Panc1 (cell line): ENCODE data around the gene CHL1. TPM values are rescaled to one million over a fixed set of nuclear protein-coding genes. Genes with fewer than 3 reads are reported as not detected.

Experiments used
- ATAC-seq: fragments of 200-7000 bp; cut with Tn5 transposase; 2 replicates; pipeline ENCODE4 v1.9.1; 2020; ENCODE audit warnings: mild to moderate bottlenecking, moderate library complexity
- BruUV-seq: library from RNA; stranded (reverse); fragments of 400-500 nt; replicated peaks from 2 replicates; lab custom pipeline; 2021; lab: Mats Ljungman, UMichigan
- CTCF ChIA-PET: fragments of 300-600 bp; sonication (Branson Sonifier 250); formaldehyde crosslinking; loops from one replicate; lab custom pipeline; 2022; ENCODE audit warnings: antibody characterized with exemption; lab: Charles Lee
- POLR2A ChIA-PET: fragments of 300-600 bp; sonication (Branson Sonifier 250); formaldehyde crosslinking; loops from one replicate; lab custom pipeline; 2022; ENCODE audit warnings: antibody characterized with exemption; lab: Charles Lee
- DNase-seq: peaks from one replicate; pipeline ENCODE4 v3.0.0-alpha.2; 2010; ENCODE audit warnings: low read depth, low spot score
- H3K27ac ChIP-seq: 2 replicates; pipeline ENCODE4 v1.5.1; 2011; ENCODE audit warnings: mild to moderate bottlenecking, low read length, inconsistent platforms
- H3K27me3 ChIP-seq: fragments of 200-500 bp; sonication (Bioruptor generic); 2 replicates; pipeline ENCODE4 v1.6.0; 2014; ENCODE audit warnings: low read length, inconsistent platforms; ENCODE audit not compliant: control insufficient read depth, insufficient read depth
- H3K36me3 ChIP-seq: fragments of 200-500 bp; sonication (Bioruptor generic); 2 replicates; pipeline ENCODE4 v1.5.1; 2014; ENCODE audit warnings: inconsistent platforms, mild to moderate bottlenecking, low read length, moderate library complexity; ENCODE audit not compliant: control insufficient read depth, insufficient read depth
- H3K4me1 ChIP-seq: 2 replicates; pipeline ENCODE4 v1.5.1; 2011; ENCODE audit warnings: inconsistent platforms, mild to moderate bottlenecking, low read length, moderate library complexity; ENCODE audit not compliant: control insufficient read depth, insufficient read depth
- H3K4me3 ChIP-seq, 2 experiments: 2 replicates each; pipeline ENCODE4 v1.5.1; 2011 to 2012; ENCODE audit warnings: low read depth in 2 of 2, low read length in 2 of 2, mild to moderate bottlenecking in 2 of 2, inconsistent platforms in 1 of 2, moderate library complexity in 1 of 2
- H3K9me3 ChIP-seq: fragments of 200-500 bp; sonication (Bioruptor generic); 2 replicates; pipeline ENCODE4 v1.5.1; 2014; ENCODE audit warnings: low read depth, mild to moderate bottlenecking, inconsistent platforms, low read length, moderate library complexity; ENCODE audit not compliant: control insufficient read depth, insufficient read depth
- POLR2AphosphoS5 ChIP-seq: IDR thresholded peaks from 2 replicates; pipeline ENCODE4 v1.6.1; 2012; ENCODE audit warnings: mild to moderate bottlenecking, low read depth, low read length, moderate library complexity
- SIN3A ChIP-seq: IDR thresholded peaks from 2 replicates; pipeline ENCODE4 v1.6.1; 2012; ENCODE audit warnings: low read depth, mild to moderate bottlenecking, low read length, moderate library complexity, borderline replicate concordance; ENCODE audit not compliant: insufficient read depth
- TCF7L2 ChIP-seq: IDR thresholded peaks from 2 replicates; pipeline ENCODE4 v1.6.1; 2011; ENCODE audit warnings: mild to moderate bottlenecking, low read depth, low read length, inconsistent platforms
- in situ Hi-C: cut with HindIII; loops from 2 replicates; pipeline ENCODE4 v1.10.0; 2016; ENCODE audit warnings: low sequenced_read_pairs, low pct_unique_long_range_greater_than_20kb
- intact Hi-C: fragments of 100-400 bp; cut with micrococcal nuclease; formaldehyde crosslinking; loops from one replicate; pipeline ENCODE4 v1.10.0; 2022; ENCODE audit not compliant: unreplicated experiment
- total RNA-seq: library from RNA; stranded (reverse); gene quantifications from one replicate; pipeline ENCODE4 v1.2.1, GENCODE V29; 2021; ENCODE audit not compliant: unreplicated experiment
- TF ChIP-seq, protein P1 (sequence below): fragments of 450-650 bp; IDR thresholded peaks from 2 replicates; pipeline ENCODE4 v1.5.1; 2017; ENCODE audit warnings: mild to moderate bottlenecking
- TF ChIP-seq, protein P2 (sequence below), 2 experiments: IDR thresholded peaks; 2 replicates each; pipeline ENCODE4 v1.6.1; 2011 to 2012; ENCODE audit warnings: low read depth in 2 of 2, control low read depth in 1 of 2, low read length in 1 of 2, mild to moderate bottlenecking in 1 of 2, moderate library complexity in 1 of 2; ENCODE audit not compliant: insufficient read depth in 1 of 2

The CHL1 gene
- total RNA-seq, 1 experiment from 2014 or later, result not detected

DNA sequence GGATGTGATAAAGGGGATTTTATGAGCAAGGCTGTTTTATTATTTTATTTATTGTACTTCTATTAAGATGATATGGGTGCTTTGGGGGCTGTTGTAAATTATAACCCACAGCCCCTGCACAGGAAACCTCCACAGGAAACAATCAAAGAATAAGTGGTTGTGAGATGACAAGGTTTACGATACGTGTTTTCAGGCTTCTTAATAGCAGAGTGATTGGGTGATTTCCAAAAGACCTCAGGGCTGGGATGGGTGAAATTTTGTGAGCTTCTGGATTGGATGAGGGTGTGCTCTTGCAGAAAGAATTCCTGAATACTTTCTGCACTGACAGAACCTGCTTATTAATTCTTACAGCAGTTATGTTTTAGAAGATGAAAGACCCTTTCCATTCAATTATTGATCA lies 21.4 kb downstream of the CHL1 start:
- intact Hi-C loops, result no loop called here
- Histone ChIP-seq H3K36me3 (no peaks in the 10 kb centered on the region), H3K9me3 (no peaks in the 10 kb centered on the region), H3K4me3 (no peak overlapping the region), H3K27ac (no peak overlapping the region), H3K4me1 (no peaks in the 10 kb centered on the region), H3K27me3 (no peaks in the 10 kb centered on the region)
- TF ChIP-seq, protein P1, sequence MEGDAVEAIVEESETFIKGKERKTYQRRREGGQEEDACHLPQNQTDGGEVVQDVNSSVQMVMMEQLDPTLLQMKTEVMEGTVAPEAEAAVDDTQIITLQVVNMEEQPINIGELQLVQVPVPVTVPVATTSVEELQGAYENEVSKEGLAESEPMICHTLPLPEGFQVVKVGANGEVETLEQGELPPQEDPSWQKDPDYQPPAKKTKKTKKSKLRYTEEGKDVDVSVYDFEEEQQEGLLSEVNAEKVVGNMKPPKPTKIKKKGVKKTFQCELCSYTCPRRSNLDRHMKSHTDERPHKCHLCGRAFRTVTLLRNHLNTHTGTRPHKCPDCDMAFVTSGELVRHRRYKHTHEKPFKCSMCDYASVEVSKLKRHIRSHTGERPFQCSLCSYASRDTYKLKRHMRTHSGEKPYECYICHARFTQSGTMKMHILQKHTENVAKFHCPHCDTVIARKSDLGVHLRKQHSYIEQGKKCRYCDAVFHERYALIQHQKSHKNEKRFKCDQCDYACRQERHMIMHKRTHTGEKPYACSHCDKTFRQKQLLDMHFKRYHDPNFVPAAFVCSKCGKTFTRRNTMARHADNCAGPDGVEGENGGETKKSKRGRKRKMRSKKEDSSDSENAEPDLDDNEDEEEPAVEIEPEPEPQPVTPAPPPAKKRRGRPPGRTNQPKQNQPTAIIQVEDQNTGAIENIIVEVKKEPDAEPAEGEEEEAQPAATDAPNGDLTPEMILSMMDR, result no peak
- TF ChIP-seq TCF7L2, result no peak
- TF ChIP-seq, protein P2, sequence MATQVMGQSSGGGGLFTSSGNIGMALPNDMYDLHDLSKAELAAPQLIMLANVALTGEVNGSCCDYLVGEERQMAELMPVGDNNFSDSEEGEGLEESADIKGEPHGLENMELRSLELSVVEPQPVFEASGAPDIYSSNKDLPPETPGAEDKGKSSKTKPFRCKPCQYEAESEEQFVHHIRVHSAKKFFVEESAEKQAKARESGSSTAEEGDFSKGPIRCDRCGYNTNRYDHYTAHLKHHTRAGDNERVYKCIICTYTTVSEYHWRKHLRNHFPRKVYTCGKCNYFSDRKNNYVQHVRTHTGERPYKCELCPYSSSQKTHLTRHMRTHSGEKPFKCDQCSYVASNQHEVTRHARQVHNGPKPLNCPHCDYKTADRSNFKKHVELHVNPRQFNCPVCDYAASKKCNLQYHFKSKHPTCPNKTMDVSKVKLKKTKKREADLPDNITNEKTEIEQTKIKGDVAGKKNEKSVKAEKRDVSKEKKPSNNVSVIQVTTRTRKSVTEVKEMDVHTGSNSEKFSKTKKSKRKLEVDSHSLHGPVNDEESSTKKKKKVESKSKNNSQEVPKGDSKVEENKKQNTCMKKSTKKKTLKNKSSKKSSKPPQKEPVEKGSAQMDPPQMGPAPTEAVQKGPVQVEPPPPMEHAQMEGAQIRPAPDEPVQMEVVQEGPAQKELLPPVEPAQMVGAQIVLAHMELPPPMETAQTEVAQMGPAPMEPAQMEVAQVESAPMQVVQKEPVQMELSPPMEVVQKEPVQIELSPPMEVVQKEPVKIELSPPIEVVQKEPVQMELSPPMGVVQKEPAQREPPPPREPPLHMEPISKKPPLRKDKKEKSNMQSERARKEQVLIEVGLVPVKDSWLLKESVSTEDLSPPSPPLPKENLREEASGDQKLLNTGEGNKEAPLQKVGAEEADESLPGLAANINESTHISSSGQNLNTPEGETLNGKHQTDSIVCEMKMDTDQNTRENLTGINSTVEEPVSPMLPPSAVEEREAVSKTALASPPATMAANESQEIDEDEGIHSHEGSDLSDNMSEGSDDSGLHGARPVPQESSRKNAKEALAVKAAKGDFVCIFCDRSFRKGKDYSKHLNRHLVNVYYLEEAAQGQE (IDR thresholded peaks at IDR 0.05; ENCODE audit: insufficient read depth in 1 of 2, low read depth in 2 of 2, low read length in 1 of 2), result no peak
- no peak for TF ChIP-seq SIN3A
- no peak for TF ChIP-seq POLR2AphosphoS5
- BruUV-seq, result no TSS peak
- ATAC-seq, result no peak
- CTCF ChIA-PET, result no interaction called here
- POLR2A ChIA-PET, result no interaction called here
- no peak for DNase-seq
- in situ Hi-C loops, result no loop called here

DNA sequence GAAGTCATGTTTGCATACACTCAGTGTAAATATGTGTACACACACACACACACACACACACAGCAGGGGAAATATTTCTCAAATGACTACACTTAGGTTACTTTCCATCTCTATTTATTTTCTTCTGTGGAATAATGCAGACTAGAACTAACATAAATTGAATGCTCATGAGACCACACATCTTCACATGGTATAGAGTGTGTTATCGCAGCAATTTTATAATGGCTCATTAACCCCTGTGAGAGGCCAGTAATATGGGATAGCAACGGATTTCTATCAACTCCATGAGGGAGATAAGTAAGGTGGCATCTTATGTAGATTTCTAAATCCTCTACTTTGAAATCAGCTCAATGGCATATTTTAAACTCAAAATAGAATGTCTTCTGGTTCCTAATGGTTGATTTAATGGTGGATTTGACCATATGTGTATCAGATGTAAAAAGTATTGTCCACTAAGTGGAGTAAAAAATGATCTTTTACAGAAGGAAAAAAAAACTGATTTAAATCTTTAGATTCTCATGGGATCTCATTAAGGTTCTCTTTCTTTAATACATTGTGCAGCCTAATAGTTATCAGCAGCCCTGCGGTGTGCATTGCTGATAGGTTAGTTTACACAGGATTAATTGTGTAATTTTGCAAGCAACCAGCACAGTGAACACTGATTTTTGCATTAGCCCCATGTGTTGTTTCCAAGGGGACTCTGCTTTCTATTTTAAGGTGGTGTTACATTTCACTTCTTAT lies 32.0 kb downstream of the CHL1 start:
- no peak overlapping the region for H3K4me3 ChIP-seq
- DNase-seq (no peak), ATAC-seq (no peak)
- H3K4me1 ChIP-seq, result no peaks in the 10 kb centered on the region
- POLR2A ChIA-PET, result no interaction called here
- no peaks in the 10 kb centered on the region for H3K27me3 ChIP-seq
- H3K27ac ChIP-seq, result no peak overlapping the region
- intact Hi-C loops, result no loop called here
- H3K36me3 ChIP-seq, result no peaks in the 10 kb centered on the region
- no TSS peak for BruUV-seq
- CTCF ChIA-PET, result no interaction called here
- in situ Hi-C loops, result no loop called here
- no peaks in the 10 kb centered on the region for H3K9me3 ChIP-seq
- TF ChIP-seq, protein P1, result no peak
- TF ChIP-seq, protein P2 (IDR thresholded peaks at IDR 0.05; ENCODE audit: insufficient read depth in 1 of 2, low read depth in 2 of 2, low read length in 1 of 2), result no peak
